ENCODE results near the gene PEX26. TPM values are rescaled to one million over a fixed set of nuclear protein-coding genes. Genes with fewer than 3 reads are reported as not detected.
A peak's percentile ranks its signal among the peaks of the same experiment; 100 is the strongest.
"Not testable (repeated sequence)": the region's sequence is repeated elsewhere in the genome, so short reads cannot be mapped to it uniquely, and the experiment has no call there.

Gene PEX26
- total RNA-seq, 2 experiments from 2014 or later, result 44.4 TPM

- no peaks in the 10 kb centered on the region for H3K27me3 Mint-ChIP-seq (ENCODE audit: low read depth)
- H3K4me1 Mint-ChIP-seq (ENCODE audit: low read depth), result peaks cover 2% of the 10 kb centered on the region
- ChIA-PET POLR2A (no interaction called here), CTCF (no interaction called here)
- H3K27ac Mint-ChIP-seq, result no peak overlapping the region
- peaks cover 19% of the 10 kb centered on the region for H3K36me3 Mint-ChIP-seq (ENCODE audit: low read depth)
- DNase-seq (no peak), ATAC-seq (no peak)
- H3K9me3 Mint-ChIP-seq (ENCODE audit: insufficient read depth), result no peaks in the 10 kb centered on the region
- H3K4me3 Mint-ChIP-seq, result no peak overlapping the region
These were observed 59.0 kb downstream of the PEX26 start for GRCh38 chr22:18136563-18137320.

GRCh38 chr22:18141004-18141403 lies 63.2 kb downstream of the PEX26 start:
- H3K27ac Mint-ChIP-seq; ATAC-seq; DNase-seq; H3K4me3 Mint-ChIP-seq; H3K9me3 Mint-ChIP-seq (ENCODE audit: insufficient read depth); H3K4me1 Mint-ChIP-seq (ENCODE audit: low read depth); CTCF ChIA-PET; H3K27me3 Mint-ChIP-seq (ENCODE audit: low read depth): not testable (repeated sequence)
- peaks cover 22% of the 10 kb centered on the region for H3K36me3 Mint-ChIP-seq (ENCODE audit: low read depth)
- POLR2A ChIA-PET, result interaction anchor here (1.4 kb wide), 1 partner anchor 8 kb away, joined by 5 read pairs; the partner anchor contains the start of gene USP18

GRCh38 chr22:18144105-18144504 lies 66.3 kb downstream of the PEX26 start:
- Mint-ChIP-seq H3K36me3 (ENCODE audit: low read depth) (peaks cover 24% of the 10 kb centered on the region), H3K4me3 (no peak overlapping the region), H3K27me3 (ENCODE audit: low read depth) (no peaks in the 10 kb centered on the region), H3K27ac (no peak overlapping the region), H3K4me1 (ENCODE audit: low read depth) (peaks cover 20% of the 10 kb centered on the region), H3K9me3 (ENCODE audit: insufficient read depth) (no peaks in the 10 kb centered on the region)
- ATAC-seq (no peak), DNase-seq (no peak)
- CTCF ChIA-PET, result no interaction called here
- POLR2A ChIA-PET, result no interaction called here

- no peaks in the 10 kb centered on the region for H3K9me3 Mint-ChIP-seq (ENCODE audit: insufficient read depth)
- no peak overlapping the region for H3K4me3 Mint-ChIP-seq
- H3K27ac Mint-ChIP-seq, result no peak overlapping the region
- POLR2A ChIA-PET, result no interaction called here
- peaks cover 22% of the 10 kb centered on the region for H3K4me1 Mint-ChIP-seq (ENCODE audit: low read depth)
- no peaks in the 10 kb centered on the region for H3K27me3 Mint-ChIP-seq (ENCODE audit: low read depth)
- ATAC-seq (no peak), DNase-seq (no peak)
- CTCF ChIA-PET, result no interaction called here
- H3K36me3 Mint-ChIP-seq (ENCODE audit: low read depth), result peaks cover 28% of the 10 kb centered on the region
These were observed 68.0 kb downstream of the PEX26 start for GRCh38 chr22:18145676-18146388.

- Mint-ChIP-seq H3K9me3 (ENCODE audit: insufficient read depth) (no peaks in the 10 kb centered on the region), H3K4me1 (ENCODE audit: low read depth) (peaks cover 28% of the 10 kb centered on the region), H3K27ac (no peak overlapping the region), H3K4me3 (no peak overlapping the region), H3K36me3 (ENCODE audit: low read depth) (peaks cover 28% of the 10 kb centered on the region), H3K27me3 (ENCODE audit: low read depth) (no peaks in the 10 kb centered on the region)
- ATAC-seq (no peak), DNase-seq (no peak)
- POLR2A ChIA-PET, result no interaction called here
- CTCF ChIA-PET, result no interaction called here
These were observed 68.6 kb downstream of the PEX26 start for GRCh38 chr22:18146389-18146753.

- H3K36me3 Mint-ChIP-seq (ENCODE audit: low read depth), result peaks cover 31% of the 10 kb centered on the region
- peak overlapping the region; percentile 48 for H3K27ac Mint-ChIP-seq
- ATAC-seq, result no peak
- CTCF ChIA-PET, result no interaction called here
- no peaks in the 10 kb centered on the region for H3K9me3 Mint-ChIP-seq (ENCODE audit: insufficient read depth)
- H3K4me1 Mint-ChIP-seq (ENCODE audit: low read depth), result peaks cover 42% of the 10 kb centered on the region
- DNase-seq, result no peak
- POLR2A ChIA-PET, result no interaction called here
- no peak overlapping the region for H3K4me3 Mint-ChIP-seq
- no peaks in the 10 kb centered on the region for H3K27me3 Mint-ChIP-seq (ENCODE audit: low read depth)
These were observed 70.0 kb downstream of the PEX26 start for GRCh38 chr22:18147791-18148190.

GRCh38 chr22:18148293-18148965 lies 70.6 kb downstream of the PEX26 start:
- peak overlapping the region; percentile 30 for H3K27ac Mint-ChIP-seq
- POLR2A ChIA-PET, result interaction anchor here (2.4 kb wide), 1 partner anchor 71 kb away, joined by 18 read pairs; the partner anchor contains the start of gene PEX26

GRCh38 chr22:18152519-18152918 lies 74.7 kb downstream of the PEX26 start:
- Mint-ChIP-seq H3K4me1 (ENCODE audit: low read depth) (peaks cover 69% of the 10 kb centered on the region), H3K9me3 (ENCODE audit: insufficient read depth) (no peaks in the 10 kb centered on the region), H3K4me3 (peak overlapping the region; percentile 92), H3K27ac (peak overlapping the region; percentile 74), H3K36me3 (ENCODE audit: low read depth) (peaks cover 55% of the 10 kb centered on the region), H3K27me3 (ENCODE audit: low read depth) (no peaks in the 10 kb centered on the region)
- ATAC-seq, result peak; percentile 64
- DNase-seq, result peak; percentile 70
- ChIA-PET POLR2A (interaction anchor here (0.6 to 2.9 kb wide), 2 partner anchors 66 to 74 kb away, joined by 3 to 13 read pairs; partner anchors contain the start of gene PEX26), CTCF (interaction anchor here (0.7 to 1.2 kb wide), 2 partner anchors 76 to 322 kb away, joined by 4 read pairs; no protein-coding TSS in a partner anchor)

More at GRCh38 chr22:18148293-18148965, 70.6 kb downstream of the PEX26 start:
- DNase-seq, result no peak
- CTCF ChIA-PET, result interaction anchor here (2.1 kb wide), 1 partner anchor 72 kb away, joined by 10 read pairs; no protein-coding TSS in a partner anchor
- peaks cover 45% of the 10 kb centered on the region for H3K4me1 Mint-ChIP-seq (ENCODE audit: low read depth)
- H3K27me3 Mint-ChIP-seq (ENCODE audit: low read depth), result no peaks in the 10 kb centered on the region
- peak overlapping the region; percentile 92 for H3K4me3 Mint-ChIP-seq
- no peaks in the 10 kb centered on the region for H3K9me3 Mint-ChIP-seq (ENCODE audit: insufficient read depth)
- H3K36me3 Mint-ChIP-seq (ENCODE audit: low read depth), result peaks cover 32% of the 10 kb centered on the region
- ATAC-seq, result no peak

- POLR2A ChIA-PET, result no interaction called here
- Mint-ChIP-seq H3K27ac (peak overlapping the region; percentile 14), H3K9me3 (ENCODE audit: insufficient read depth) (no peaks in the 10 kb centered on the region), H3K36me3 (ENCODE audit: low read depth) (peaks cover 66% of the 10 kb centered on the region), H3K4me1 (ENCODE audit: low read depth) (peaks cover 50% of the 10 kb centered on the region), H3K27me3 (ENCODE audit: low read depth) (no peaks in the 10 kb centered on the region), H3K4me3 (no peak overlapping the region)
- CTCF ChIA-PET, result no interaction called here
- no peak for DNase-seq
- ATAC-seq, result no peak
These were observed 77.1 kb downstream of the PEX26 start for GRCh38 chr22:18154821-18155390.
